Keratinocyte (primary cell): ENCODE results near the gene ALOX5. TPM values are rescaled to one million over a fixed set of nuclear protein-coding genes. Genes with fewer than 3 reads are reported as not detected.

Source experiments
- DNase-seq: peaks from one replicate; pipeline ENCODE4 v3.0.0-alpha.2; 2011; ENCODE audit warnings: low read depth, missing footprints, low spot score
- FAIRE-seq: peaks from 2 replicates; lab custom pipeline; 2011; peaks lifted over from hg19 to GRCh38; lab: Jason Lieb, UNC
- H2AFZ ChIP-seq: 2 replicates; pipeline ENCODE4 v1.6.0; 2012; ENCODE audit warnings: low read length, control low read depth, inconsistent platforms; ENCODE audit not compliant: control insufficient read depth
- H3K27ac ChIP-seq: 2 replicates; pipeline ENCODE4 v1.5.1; 2011; ENCODE audit warnings: low read length; ENCODE audit not compliant: control insufficient read depth, insufficient read depth
- H3K27me3 ChIP-seq: 3 replicates; pipeline ENCODE4 v1.6.0; 2011; ENCODE audit warnings: low read length; ENCODE audit not compliant: control insufficient read depth, insufficient read depth; ENCODE audit errors: extremely low read depth
- H3K36me3 ChIP-seq, 2 experiments: 2 replicates in 1 of 2; 3 replicates in 1 of 2; pipeline ENCODE4 v1.5.1; 2011; ENCODE audit warnings: low read length in 2 of 2, mild to moderate bottlenecking in 1 of 2; ENCODE audit not compliant: control insufficient read depth in 2 of 2, insufficient read depth in 2 of 2; ENCODE audit errors: extremely low read depth in 1 of 2
- H3K4me1 ChIP-seq: 3 replicates; pipeline ENCODE4 v1.5.1; 2011; ENCODE audit warnings: low read length; ENCODE audit not compliant: control insufficient read depth, insufficient read depth; ENCODE audit errors: extremely low read depth
- H3K4me2 ChIP-seq: 3 replicates; pipeline ENCODE4 v1.6.0; 2011; ENCODE audit warnings: low read depth, low read length; ENCODE audit not compliant: control insufficient read depth, insufficient read depth; ENCODE audit errors: extremely low read depth
- H3K4me3 ChIP-seq, 3 experiments: fragments of 200-600 bp in 1 of 3; sonication (generic) in 1 of 3; 2 replicates in 2 of 3; 3 replicates in 1 of 3; pipeline ENCODE4 v1.5.1; 2011 to 2016; ENCODE audit warnings: low read length in 3 of 3, mild to moderate bottlenecking in 3 of 3, control low read depth in 2 of 3, inconsistent platforms in 1 of 3, low read depth in 1 of 3, mixed read lengths in 1 of 3, mixed run types in 1 of 3, moderate library complexity in 1 of 3; ENCODE audit not compliant: control insufficient read depth in 2 of 3, insufficient read depth in 2 of 3; ENCODE audit errors: extremely low read depth in 1 of 3
- H3K79me2 ChIP-seq: 2 replicates; pipeline ENCODE4 v1.6.0; 2012; ENCODE audit warnings: low read length; ENCODE audit not compliant: control insufficient read depth, insufficient read depth
- H3K9ac ChIP-seq: 3 replicates; pipeline ENCODE4 v1.6.0; 2011; ENCODE audit warnings: low read length; ENCODE audit not compliant: control insufficient read depth, insufficient read depth; ENCODE audit errors: extremely low read depth
- H3K9me1 ChIP-seq: 3 replicates; pipeline ENCODE4 v1.6.0; 2011; ENCODE audit warnings: low read length; ENCODE audit not compliant: control insufficient read depth, insufficient read depth; ENCODE audit errors: extremely low read depth
- H3K9me3 ChIP-seq: 2 replicates; pipeline ENCODE4 v1.5.1; 2012; ENCODE audit warnings: low read depth, low read length; ENCODE audit not compliant: control insufficient read depth
- H4K20me1 ChIP-seq: 3 replicates; pipeline ENCODE4 v1.6.0; 2011; ENCODE audit warnings: low read length; ENCODE audit not compliant: control insufficient read depth, insufficient read depth; ENCODE audit errors: extremely low read depth
- CTCF ChIP-seq, 3 experiments: IDR thresholded peaks in 1 of 3; conservative IDR thresholded peaks in 1 of 3; optimal IDR thresholded peaks in 1 of 3; 2 replicates in 2 of 3; 3 replicates in 1 of 3; pipeline versions ENCODE3 to v1.5.1; 2011; ENCODE audit warnings: low read length in 3 of 3, mild to moderate bottlenecking in 3 of 3, moderate library complexity in 2 of 3, control low read depth in 1 of 3, inconsistent platforms in 1 of 3; ENCODE audit not compliant: insufficient read depth in 2 of 3; ENCODE audit errors: extremely low read depth in 1 of 3
- EZH2 ChIP-seq: IDR thresholded peaks from one replicate; pipeline ENCODE4 v1.6.1; 2012; ENCODE audit warnings: inconsistent platforms, mild to moderate bottlenecking, low read length, moderate library complexity
- dilution Hi-C: fragments of 300-500 bp; cut with MboI; formaldehyde crosslinking; loops from one replicate; pipeline ENCODE4 v1.7.0; 2020; ENCODE audit warnings: low sequenced_read_pairs; ENCODE audit not compliant: extremely low pct_ligation_motif_present
- polyA plus RNA-seq, 5 experiments: library from polyadenylated mRNA; depleted of rRNA in 3 of 5; stranded (reverse) in 3 of 5; stranded (forward) in 1 of 5; unstranded in 1 of 5; fragments of >200 nt; gene quantifications; 1 replicate in 1 of 5; 2 replicates in 3 of 5; 3 replicates in 1 of 5; pipeline versions ENCODE4 v1.2.1 to v1.2.3, GENCODE V29; 2011 to 2012; ENCODE audit warnings: missing spikeins in 2 of 5, low read depth in 1 of 5, low replicate concordance in 1 of 5

The ALOX5 gene
- polyA plus RNA-seq, 1 donor (not counting 4 experiments of a cell fraction or from before 2014, with no cell fraction given), result not detected

- Histone ChIP-seq H3K9me3 (no peaks in the 10 kb centered on the region), H3K36me3 (peaks cover 0 to 2% of the 10 kb centered on the region in 2 experiments), H3K9ac (no peak overlapping the region), H3K4me3 (no peak overlapping the region), H4K20me1 (no peaks in the 10 kb centered on the region), H3K27me3 (no peaks in the 10 kb centered on the region), H2AFZ (no peak overlapping the region), H3K9me1 (no peaks in the 10 kb centered on the region), H3K4me1 (no peaks in the 10 kb centered on the region), H3K79me2 (no peaks in the 10 kb centered on the region), H3K4me2 (no peak overlapping the region), H3K27ac (no peak overlapping the region)
- no peak for TF ChIP-seq CTCF (optimal IDR thresholded peaks at IDR 0.05 in 1 of 3, IDR thresholded peaks at IDR 0.05 in 1 of 3, conservative IDR thresholded peaks at IDR 0.05 in 1 of 3; ENCODE audit: extremely low read depth in 1 of 3, insufficient read depth in 2 of 3, low read length in 3 of 3)
- no peak for TF ChIP-seq EZH2
- dilution Hi-C loops, result no loop called here
- FAIRE-seq, result no peak
- DNase-seq, result no peak
These were observed 114.3 kb downstream of the ALOX5 start for GRCh38 chr10:45488365-45488764.

- dilution Hi-C loops, result no loop called here
These were observed 116.3 kb downstream of the ALOX5 start for GRCh38 chr10:45490277-45490676.

More at GRCh38 chr10:45490277-45490676, 116.3 kb downstream of the ALOX5 start:
- Histone ChIP-seq H2AFZ (no peak overlapping the region), H3K79me2 (no peaks in the 10 kb centered on the region), H4K20me1 (no peaks in the 10 kb centered on the region), H3K36me3 (peaks cover 0 to 2% of the 10 kb centered on the region in 2 experiments), H3K4me2 (no peak overlapping the region), H3K4me1 (no peaks in the 10 kb centered on the region), H3K27ac (no peak overlapping the region), H3K9ac (no peak overlapping the region), H3K4me3 (no peak overlapping the region), H3K9me1 (no peaks in the 10 kb centered on the region), H3K9me3 (no peaks in the 10 kb centered on the region), H3K27me3 (no peaks in the 10 kb centered on the region)
- TF ChIP-seq EZH2, result no peak
- no peak for TF ChIP-seq CTCF (optimal IDR thresholded peaks at IDR 0.05 in 1 of 3, IDR thresholded peaks at IDR 0.05 in 1 of 3, conservative IDR thresholded peaks at IDR 0.05 in 1 of 3; ENCODE audit: extremely low read depth in 1 of 3, insufficient read depth in 2 of 3, low read length in 3 of 3)
- DNase-seq (no peak), FAIRE-seq (no peak)
